ENCODE measurements around the gene ARID1B.

- TF ChIP-seq ZNF121 (CRISPR knock-in tag; IDR thresholded peaks at IDR 0.05), result no peak
- no peak for TF ChIP-seq NFYB (CRISPR knock-in tag; conservative IDR thresholded peaks at IDR 0.05; ENCODE audit: low read depth)
- no peak for TF ChIP-seq CTCF (IDR thresholded peaks at IDR 0.05)
- TF ChIP-seq USF2 (CRISPR knock-in tag; IDR thresholded peaks at IDR 0.05), result no peak
- TF ChIP-seq MAX (CRISPR knock-in tag; IDR thresholded peaks at IDR 0.05), result no peak
- no peak for TF ChIP-seq ZNF138 (CRISPR knock-in tag; conservative IDR thresholded peaks at IDR 0.05)
- TF ChIP-seq NR3C1 (CRISPR knock-in tag; conservative IDR thresholded peaks at IDR 0.05; ENCODE audit: low read depth), result no peak
- TF ChIP-seq AFF4 (CRISPR knock-in tag; IDR thresholded peaks at IDR 0.05; ENCODE audit: borderline replicate concordance), result no peak
These were observed 378.6 kb downstream of the ARID1B start for GRCh38 chr6:157155804-157156203.
